SKM-1 (cell line): ENCODE results near the gene ARHGAP26.

ENCODE experiments used
- DNase-seq: peaks from one replicate; lab custom pipeline; 2025; ENCODE audit not compliant: unreplicated experiment; lab: John Stamatoyannopoulos, UW

Gene ARHGAP26

GRCh38 chr5:143208781-143209510 lies 438.8 kb downstream of the ARHGAP26 start:
- DNase-seq = no peak

- DNase-seq = no peak
These were observed 439.8 kb downstream of the ARHGAP26 start for GRCh38 chr5:143209881-143210395.

GRCh38 chr5:143210576-143210975 lies 440.4 kb downstream of the ARHGAP26 start:
- DNase-seq = no peak

- no peak for DNase-seq
These were observed 442.1 kb downstream of the ARHGAP26 start for GRCh38 chr5:143212261-143212660.

GRCh38 chr5:143213231-143213850 lies 443.2 kb downstream of the ARHGAP26 start:
- no peak for DNase-seq

GRCh38 chr5:143213851-143214363 lies 443.7 kb downstream of the ARHGAP26 start:
- no peak for DNase-seq

GRCh38 chr5:143214458-143214857 lies 444.3 kb downstream of the ARHGAP26 start:
- no peak for DNase-seq

GRCh38 chr5:143214890-143215289 lies 444.7 kb downstream of the ARHGAP26 start:
- no peak for DNase-seq

- no peak for DNase-seq
These were observed 445.5 kb downstream of the ARHGAP26 start for GRCh38 chr5:143215690-143216089.

GRCh38 chr5:143216211-143216610 lies 446.0 kb downstream of the ARHGAP26 start:
- no peak for DNase-seq

- DNase-seq = no peak
These were observed 447.1 kb downstream of the ARHGAP26 start for GRCh38 chr5:143217065-143217803.

- no peak for DNase-seq
These were observed 447.6 kb downstream of the ARHGAP26 start for GRCh38 chr5:143217804-143218160.

- no peak for DNase-seq
These were observed 448.5 kb downstream of the ARHGAP26 start for GRCh38 chr5:143218517-143219170.

- no peak for DNase-seq
These were observed 449.5 kb downstream of the ARHGAP26 start for GRCh38 chr5:143219696-143220095.

- no peak for DNase-seq
These were observed 450.6 kb downstream of the ARHGAP26 start for GRCh38 chr5:143220748-143221251.

GRCh38 chr5:143222287-143223231 lies 452.4 kb downstream of the ARHGAP26 start:
- peak; percentile 62 for DNase-seq

- DNase-seq = no peak
These were observed 454.5 kb downstream of the ARHGAP26 start for GRCh38 chr5:143224672-143225071.

- DNase-seq = no peak
These were observed 455.3 kb downstream of the ARHGAP26 start for GRCh38 chr5:143225511-143225910.

GRCh38 chr5:143226361-143226760 lies 456.2 kb downstream of the ARHGAP26 start:
- no peak for DNase-seq

- no peak for DNase-seq
These were observed 456.7 kb downstream of the ARHGAP26 start for GRCh38 chr5:143226872-143227271.
